Measurements from ENCODE around the gene NFATC4.
A peak's percentile ranks its signal among the peaks of the same experiment; 100 is the strongest.
"Not testable (repeated sequence)": the region's sequence is repeated elsewhere in the genome, so short reads cannot be mapped to it uniquely, and the experiment has no call there.

NFATC4 gene

DNA sequence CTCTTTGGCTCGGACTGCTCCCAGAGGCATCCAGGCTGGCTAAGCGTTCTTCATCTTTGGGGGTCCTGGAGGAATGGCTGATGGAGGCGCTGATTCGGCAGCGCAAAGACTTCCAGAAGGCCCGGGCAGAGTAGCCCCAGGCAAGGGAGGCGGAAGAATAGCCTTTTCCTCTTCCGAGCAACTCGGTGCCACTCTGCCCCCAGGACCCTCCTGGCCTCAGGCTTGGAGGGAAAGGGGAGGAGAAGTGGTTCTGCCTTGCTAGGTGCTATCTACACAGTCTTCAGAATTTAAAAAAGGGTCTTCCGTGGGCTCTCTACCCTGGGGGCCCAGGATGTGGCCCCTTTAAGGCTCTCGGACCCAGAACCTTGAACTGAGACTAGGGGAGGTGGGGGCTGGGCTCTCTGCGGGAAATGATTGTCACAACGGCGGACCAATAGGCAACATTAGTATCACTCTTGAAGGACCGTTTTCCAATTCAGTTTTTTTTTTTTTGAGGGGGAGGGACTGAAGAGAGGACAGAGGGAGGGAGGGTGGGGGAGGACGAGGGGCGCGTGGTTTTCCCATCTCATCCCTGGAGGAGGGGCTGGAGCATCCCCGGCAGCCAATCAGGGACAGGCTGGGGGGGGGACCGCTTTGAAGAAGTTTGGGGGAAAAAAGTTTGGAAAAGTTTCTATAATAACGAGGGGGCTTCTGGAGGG, at the start of gene NFATC4:
Gene NFATC4 (plus strand): TSS at position 671 of the 698 bp plus-strand sequence. CDS start 157 bp downstream, outside the sequence.
- no peak for DNase-seq (ENCODE audit: low read depth in 2 of 2)

DNA sequence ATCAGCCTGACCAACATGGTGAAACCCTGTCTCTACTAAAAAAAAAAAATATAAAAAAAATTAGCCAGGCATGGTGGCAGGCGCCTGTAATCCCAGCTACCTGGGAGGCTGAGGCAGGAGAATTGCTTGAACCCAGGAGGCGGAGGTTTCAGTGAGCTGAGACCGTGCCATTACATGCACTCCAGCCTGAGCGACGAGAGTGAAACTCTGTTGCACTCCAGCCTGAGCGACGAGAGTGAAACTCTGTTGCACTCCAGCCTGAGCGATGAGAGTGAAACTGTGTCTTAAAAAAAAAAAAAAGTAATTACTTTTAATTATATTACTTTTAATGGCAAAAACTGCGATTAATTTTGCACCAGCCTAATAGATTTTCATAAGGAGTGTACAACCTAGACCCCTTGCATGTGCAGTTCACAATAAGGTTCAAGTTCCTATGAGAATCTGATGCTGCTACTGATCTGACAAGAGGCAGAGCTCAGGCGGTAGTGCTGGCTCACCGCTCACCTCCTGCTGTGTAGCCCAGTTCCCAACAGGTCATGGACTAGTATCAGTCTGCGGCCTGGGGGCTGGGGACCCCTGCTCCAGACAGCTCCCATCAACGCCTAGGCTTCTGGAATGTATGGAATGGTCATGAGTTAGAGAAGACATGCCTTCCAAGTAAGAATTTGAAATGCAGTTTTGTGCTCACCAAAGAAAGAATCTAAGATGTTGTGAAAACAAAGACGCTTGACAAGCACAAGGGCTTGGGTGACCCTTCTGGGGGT, 46.6 kb upstream of the NFATC4 start:
- DNase-seq (ENCODE audit: low read depth in 2 of 2): no peak

DNA sequence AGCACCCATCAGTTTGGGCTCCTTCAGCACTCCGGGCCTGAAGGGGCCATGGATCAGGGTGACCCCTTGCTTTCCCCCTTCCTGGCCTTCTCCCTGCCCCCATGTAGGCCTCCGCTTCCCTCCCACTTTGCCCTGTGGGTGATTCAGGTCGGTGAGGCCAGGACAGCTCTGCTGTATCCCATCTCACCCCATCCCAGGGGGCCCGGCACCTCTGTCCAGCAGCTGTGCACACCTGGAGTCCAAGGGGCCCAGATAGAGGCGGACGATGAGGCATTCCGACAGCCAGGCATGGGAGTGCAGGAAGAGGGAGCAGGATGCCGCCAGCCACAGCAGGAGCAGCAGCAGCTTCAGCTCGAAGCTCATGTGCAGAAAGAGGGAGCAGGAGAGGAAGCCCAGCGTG, 45.3 kb upstream of the NFATC4 start:
- DNase-seq (ENCODE audit: low read depth in 2 of 2): no peak

DNA sequence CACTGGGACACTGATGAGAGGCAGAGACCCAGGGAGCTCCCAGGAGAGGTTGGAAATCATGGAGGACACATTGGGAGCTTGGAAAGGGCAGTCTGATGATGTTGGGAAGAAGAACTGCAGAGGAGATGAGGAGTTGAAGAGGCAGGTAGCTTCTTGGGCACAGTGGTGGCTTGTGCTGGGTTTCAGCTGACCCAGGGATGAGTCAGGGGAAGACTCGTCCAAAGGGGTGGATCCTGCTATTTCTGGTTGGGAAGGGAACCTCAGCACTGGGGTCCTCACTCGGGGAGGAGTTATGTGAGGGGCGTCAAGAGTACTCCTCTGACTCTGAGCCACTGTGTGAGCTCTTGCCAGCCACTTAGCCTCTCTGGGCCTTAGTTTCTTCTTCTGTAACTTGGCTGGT, 44.6 kb upstream of the NFATC4 start:
- no peak for DNase-seq (ENCODE audit: low read depth in 2 of 2)

DNA sequence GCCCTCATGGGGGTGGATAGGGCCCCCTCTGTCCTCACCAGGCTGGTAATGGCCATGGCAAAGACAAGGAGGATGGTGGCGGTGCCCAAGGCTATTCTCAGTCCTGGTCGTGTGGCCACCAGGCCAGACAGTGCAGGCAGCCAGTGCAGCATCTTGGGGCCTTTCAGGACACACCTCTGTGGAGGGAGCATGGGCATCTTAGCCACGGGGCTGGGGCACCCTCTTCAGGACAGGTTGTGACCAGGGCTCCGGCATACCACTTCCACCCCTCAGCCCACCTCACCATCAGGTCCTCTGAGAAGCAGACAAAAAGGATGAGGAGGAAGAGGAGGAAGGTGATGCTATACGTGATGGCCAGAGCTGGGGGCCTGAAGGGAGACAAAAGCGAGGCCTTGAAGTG, 44.0 kb upstream of the NFATC4 start:
- no peak for DNase-seq (ENCODE audit: low read depth in 2 of 2)

DNA sequence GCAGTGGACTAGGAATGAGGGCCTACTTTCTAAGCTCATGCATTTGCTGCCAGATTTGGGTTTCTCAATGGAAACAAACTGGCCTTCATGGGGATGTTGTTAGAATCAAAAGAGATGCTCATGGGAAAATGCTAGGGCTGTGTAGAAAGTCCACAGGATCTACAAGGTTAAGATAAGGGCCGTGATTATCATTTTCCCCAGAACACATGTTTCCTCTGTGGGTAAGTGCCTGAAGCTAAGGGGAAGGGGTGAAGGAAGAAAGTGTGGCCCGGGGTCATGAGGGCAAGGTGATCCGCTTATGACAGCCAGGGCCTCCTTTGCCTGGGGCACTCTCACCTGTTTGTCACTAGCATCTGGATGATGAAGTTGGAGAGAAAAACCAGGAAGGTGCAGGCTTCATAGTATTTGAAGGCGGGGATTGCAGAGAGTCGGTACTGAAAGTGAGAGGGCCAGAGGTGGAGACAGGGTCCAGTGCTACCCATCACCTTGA, 42.9 kb upstream of the NFATC4 start:
- DNase-seq (ENCODE audit: low read depth in 2 of 2): no peak

DNA sequence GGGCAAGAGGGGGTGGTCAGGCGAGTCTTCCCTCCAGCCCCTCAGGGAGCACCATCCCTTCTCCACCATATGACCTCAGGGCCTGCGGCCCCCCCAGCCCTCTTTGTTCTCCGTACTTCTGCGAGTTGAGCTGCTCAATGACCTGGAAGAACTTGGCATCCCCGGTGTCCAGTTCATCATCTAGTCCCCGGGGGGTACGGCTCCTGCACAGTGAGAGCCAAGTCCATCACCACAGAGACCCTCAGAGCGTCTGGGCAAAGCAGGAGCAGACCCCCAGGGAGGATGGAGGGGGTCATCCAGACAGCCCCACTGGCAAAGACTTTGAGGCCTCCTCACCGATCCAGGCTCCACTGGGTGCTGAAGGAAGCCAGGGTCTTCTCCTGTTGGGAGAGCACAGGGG, 42.0 kb upstream of the NFATC4 start:
- DNase-seq (ENCODE audit: low read depth in 2 of 2): no peak

DNA sequence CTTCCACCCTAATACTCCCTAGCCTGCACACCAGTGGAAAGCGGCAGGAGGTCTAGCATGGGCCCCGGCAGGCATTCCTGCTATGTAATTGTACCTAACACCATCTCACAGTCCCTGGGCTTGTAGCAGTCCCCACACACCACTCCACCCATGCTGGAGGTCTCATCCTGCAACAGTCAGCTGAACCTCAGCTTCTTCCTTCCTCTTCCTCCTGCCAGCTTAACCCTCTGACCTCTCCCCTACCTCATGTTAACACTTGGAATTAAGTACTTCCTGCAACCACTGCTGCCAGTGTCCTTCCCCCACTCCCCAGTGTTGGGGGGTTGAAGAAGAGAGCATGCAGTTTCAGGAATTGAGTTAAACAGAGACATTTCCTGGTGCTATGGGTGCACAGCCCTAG, 40.7 kb upstream of the NFATC4 start:
- no peak for DNase-seq (ENCODE audit: low read depth in 2 of 2)

DNA sequence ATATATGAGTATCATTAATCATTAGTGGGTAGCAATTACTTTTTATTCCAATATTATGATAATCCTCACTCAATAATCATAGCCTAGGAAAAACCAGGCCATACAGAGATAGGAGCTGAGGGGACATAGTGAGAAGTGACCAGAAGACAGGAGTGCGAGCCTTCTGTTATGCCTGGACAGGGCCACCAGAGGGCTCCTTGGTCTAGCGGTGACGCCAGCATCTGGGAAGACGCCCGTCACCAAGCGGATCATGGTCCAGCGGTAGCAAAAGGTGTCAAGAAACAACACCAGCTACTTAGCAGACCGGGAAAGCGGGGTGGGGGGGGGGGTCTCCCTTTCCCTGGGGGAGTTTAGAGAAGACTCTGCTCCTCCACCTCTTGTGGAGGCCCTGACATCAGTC, 40.1 kb upstream of the NFATC4 start:
- DNase-seq (ENCODE audit: low read depth in 2 of 2): not testable (repeated sequence)

DNA sequence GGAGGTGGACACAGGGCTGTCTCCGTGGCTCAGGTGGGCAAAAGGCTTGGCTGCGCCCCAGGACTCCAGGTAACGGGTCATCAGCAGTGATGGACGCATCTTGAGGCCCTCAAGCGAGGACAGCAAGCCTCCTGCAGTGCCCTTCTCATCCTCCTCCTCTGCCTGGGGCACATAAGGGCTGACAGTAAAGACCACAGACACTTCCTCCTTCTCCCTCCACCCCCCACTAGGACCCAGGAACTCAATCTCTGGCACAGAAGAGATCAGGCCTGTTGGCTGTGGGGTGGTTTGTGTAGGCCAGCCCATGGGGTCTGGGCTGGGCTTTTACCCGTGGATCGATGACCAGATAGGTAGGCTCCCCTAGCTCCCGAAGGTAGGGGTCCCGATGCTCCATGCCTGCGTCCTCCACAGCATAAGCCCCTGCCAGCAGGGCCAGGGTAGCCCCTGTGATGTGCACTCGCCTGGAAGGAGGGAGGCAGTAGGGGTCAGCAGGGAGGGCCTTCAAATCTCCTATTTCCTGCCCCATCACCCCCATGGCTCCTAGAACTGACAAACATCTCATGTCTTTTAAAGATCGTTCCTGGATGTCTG, 38.8 kb upstream of the NFATC4 start:
- DNase-seq (ENCODE audit: low read depth in 2 of 2): no peak

DNA sequence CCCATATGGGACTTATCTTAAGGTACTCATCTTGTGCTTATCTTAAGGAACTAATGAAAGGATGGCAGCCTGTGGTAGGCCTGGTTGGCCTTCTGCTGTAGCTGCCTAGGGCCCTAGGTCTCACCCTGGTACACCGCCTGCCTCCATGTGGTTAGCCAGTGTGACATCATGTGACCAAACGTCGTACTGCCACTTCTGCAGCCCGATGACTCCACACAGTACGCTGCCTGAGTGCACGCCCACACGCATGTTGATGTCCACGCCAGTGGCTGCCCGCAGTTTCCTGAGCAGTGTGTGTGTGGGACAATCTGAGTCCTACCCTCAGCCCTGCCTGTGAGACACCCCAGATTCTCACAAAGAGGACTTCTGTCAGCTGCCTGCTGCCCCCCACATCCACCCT, 38.2 kb upstream of the NFATC4 start:
- no peak for DNase-seq (ENCODE audit: low read depth in 2 of 2)

DNA sequence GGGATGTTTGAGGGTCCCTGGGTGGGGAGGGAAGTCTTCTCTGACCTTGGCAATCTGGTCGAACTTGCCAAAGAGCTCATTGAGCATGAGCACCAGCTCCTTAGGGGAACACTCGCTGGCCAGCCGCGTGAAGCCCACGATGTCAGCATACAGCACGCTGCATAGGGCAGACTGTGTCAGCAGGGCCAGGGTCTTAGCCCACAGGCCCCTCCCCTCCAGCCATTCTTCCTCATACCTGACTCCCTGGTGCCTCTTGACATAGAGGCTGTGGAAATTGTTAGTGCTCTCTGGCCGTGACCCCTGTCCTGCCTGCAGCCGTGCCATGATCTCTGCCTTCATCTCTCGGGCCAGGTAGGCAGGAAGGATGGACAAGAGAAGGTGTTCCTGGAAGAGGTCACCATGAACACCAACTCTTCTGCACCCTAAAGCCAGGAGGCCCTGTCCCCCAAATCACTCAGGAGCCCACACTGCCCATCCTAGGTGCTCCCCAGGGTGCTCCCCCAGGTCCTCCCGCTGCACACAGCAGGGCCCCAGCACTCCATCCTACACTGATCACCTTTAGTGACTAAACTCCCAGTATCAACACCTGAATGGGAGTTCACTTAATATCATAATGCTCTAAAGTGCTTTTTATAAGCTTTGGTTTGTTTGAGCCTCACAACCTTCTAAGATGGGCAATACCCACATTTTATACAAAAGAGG, 36.9 kb upstream of the NFATC4 start:
- no peak for DNase-seq (ENCODE audit: low read depth in 2 of 2)

DNA sequence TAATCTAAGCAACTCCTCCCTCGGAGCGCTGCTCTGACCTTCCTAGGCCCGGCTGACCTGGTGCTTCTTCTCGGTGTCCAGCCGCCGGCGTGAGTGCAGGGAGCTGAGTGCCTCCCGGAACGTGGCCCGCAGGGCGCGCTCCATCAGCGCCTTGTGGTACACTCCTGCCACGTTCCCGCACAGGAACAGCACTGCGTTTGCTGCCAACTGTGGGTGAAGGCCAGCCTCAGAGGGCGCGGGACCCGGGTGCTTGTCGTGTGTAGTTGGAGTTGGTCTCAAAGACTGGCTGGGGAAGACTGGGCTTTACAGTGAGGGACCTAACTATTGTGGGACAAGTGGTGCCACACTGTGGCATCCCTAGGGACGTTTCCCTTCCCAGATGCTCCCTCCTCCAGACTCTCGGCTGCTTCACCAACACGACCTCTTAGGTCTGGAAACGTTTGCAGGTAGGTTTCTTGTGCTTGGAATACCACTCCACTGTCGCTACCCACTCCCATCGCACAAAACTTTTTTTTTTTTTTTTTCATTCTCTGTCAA, 36.2 kb upstream of the NFATC4 start:
- no peak for DNase-seq (ENCODE audit: low read depth in 2 of 2)

DNA sequence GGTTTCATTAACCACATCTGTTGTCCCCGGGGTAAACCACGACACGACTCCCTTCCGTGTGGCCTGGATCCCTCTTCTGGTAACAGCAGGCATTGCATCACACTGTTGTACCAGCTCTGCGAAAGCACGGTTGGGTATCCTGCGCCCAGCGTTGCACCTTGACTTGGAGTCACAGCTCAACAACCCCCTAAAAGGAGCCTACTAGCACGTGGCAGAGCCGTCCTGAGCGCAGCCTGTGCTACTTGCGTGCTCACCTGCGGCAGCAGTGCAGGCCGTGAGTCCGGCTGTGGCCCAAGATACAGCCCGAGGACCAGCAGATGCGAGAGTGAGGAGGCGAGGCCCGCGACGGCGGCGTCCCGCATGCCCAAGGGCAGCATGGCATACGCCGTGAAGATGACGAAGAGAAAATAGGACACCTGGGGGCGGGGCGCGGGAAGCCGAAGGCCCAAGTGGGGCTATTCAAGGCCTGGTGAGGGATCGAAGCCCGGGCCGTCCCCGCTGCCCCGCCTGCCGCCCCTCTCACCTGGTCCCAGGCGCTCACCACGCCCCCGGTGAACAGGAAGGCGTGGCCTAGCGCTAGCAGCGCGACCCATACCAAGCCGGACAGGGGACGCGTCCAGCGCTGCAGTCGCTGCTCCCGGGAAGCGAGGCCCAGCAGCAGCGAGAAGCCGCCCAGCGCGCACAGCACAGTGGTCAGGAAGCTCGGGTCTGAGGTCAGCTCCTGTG, 35.6 kb upstream of the NFATC4 start:
- DNase-seq (ENCODE audit: low read depth in 2 of 2): peak; percentile 60 to 78

DNA sequence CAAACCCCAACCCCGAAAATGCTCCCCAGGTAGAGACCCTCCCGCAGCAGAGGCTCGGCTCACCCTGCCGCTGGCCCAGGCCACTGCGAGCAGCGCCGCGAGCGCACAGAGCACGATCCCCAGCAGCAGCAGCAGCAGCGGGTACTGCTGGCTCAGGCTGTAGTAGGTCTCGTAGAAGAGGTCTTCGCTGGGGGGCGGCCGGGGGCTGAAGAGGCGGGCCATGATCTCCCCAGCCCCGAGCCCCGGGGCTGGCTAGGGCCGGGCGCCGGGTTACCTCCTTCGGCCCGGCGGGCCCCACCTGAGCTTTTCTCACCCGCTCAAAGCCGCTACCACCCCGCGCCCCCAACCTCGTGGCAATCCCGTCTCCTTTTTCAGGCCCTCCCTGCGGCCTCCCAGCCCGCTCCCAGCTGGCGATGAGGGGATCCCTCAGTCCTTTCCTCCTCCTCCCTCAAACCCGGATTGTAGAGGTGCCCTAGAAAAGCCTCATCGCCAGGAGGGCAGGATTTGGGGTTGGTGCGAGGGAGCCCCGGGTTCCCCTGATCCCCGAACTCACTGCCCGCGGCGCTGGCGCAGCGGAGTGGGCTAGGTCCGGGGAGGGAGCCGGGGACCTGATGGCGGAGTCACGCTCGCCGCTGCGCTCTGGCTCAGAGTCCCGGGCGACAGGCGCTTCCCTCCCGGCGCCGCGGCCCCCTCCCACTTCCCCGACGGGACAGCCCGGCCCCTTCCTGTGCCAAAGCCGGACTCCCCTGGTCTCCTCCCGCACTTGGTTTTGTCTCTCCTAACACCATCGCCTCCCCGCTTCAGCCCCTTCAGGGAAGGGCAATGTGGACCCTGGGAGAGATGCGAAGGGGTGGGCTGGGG, 33.3 kb upstream of the NFATC4 start, which contains the start of gene ADCY4:
Gene ADCY4 (minus strand): TSS at position 641 of the 861 bp plus-strand sequence. CDS start 419 bp downstream, at position 222.
- peak in 1 of 2 donors; percentile 30 for DNase-seq (ENCODE audit: low read depth in 2 of 2)

DNA sequence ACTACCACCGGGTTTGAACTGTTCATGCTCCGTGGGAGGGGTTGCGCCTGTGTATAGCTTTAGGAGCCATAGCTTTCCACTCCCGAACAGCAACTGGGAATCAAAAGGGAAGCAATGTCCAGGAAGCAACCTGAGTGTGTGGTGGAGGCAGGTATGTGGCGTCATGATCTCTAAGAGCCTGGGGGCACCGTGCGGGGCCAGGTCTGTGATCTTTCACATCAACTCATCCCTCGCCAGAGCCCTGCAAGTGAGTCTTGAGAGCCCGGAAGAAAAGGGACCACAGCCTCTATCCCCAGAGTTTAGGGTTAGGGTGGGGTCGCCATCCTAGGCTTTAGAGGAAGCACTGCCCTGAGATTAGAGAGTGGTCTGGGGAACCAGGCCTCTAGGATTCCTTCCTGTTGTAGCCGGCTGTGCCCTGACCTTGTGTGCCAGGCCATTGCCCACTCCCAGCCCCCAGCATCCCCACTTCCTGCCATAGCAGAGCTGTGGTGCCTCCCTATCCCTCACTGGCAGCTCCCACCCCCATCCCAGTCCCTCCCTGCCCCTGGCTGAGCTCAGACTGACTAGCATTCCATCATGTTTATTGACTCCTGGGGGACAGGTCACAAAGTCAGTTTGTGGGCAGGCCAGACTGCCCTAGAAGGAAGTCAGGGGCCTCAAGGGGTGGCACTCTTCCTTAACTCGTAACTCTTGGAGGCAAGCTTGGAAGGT, 32.4 kb upstream of the NFATC4 start:
- no peak for DNase-seq (ENCODE audit: low read depth in 2 of 2)

DNA sequence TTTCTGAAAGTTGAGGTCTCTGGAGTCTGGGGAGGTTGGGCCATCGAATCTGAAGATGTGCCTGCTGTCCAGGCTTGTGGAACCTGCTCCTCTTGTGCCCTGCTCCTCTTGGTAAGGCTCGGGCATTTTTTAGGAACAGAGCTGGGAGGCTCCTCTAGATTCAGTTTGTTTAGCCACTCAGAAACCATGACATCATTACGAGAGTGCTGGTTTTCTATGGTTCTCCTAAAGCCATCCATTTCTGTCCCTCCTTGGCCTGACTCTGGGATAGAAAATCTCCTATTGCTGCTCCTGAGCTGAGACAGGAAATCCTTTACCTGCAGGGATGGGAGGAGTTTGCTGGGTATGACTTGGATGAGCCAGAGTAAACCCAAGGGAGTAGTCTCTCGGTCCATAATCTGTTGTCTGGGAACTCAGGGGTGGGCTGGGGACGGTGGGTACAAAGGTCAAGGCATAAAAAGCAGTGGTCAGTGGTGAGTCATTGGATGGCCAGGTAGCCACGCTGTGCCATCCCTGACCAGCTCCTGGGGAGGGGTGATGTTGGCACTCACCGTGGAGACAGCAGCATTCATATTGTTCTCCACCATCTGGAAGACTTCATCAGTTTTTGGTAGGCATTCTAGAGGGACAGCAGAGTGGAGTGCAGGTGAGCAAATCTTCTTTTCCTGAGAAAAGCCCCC, 30.7 kb upstream of the NFATC4 start:
- no peak for DNase-seq (ENCODE audit: low read depth in 2 of 2)

DNA sequence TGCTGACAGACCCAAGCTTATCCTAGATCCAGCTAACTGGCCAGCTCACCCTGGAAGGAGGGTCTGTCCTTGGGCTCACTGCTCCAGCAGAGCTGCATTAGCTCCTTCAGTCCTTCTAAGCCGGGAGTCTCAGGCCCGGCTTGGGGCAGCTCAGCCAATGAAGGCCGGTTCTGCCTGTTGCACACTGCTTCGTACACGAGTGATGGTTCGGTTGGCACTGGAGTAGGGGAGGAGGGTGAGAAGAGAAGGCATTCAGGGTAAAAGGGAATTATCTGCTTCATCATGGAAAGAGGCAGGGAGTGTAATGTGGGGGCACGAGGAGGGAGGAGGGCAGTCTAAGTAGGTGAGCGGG, 30.2 kb upstream of the NFATC4 start:
- DNase-seq (ENCODE audit: low read depth in 2 of 2): no peak

DNA sequence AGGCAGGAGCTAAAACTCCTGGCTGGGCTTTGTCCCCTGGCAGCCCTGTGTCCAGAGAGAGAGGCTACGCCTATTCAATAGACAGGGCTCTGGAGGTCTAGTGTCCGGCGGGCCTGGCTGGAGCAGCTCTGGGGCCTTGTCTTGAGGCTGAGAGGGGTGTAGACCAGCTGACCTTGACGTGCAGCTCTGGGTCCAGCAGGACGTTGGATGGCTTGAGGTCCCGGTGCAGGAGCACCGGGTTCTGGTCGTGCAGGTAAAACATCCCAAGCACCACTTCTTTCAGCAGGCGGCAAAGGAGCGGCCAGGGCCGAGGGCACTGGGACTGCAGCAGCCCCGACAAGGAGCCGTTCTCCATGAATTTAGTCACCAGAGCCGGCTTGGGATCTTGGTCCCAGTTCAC, 29.1 kb upstream of the NFATC4 start:
- DNase-seq (ENCODE audit: low read depth in 2 of 2): no peak

Measured in stimulated activated CD4-positive, alpha-beta T cell treated with anti-CD3 and anti-CD28 coated beads, Interleukin-1b, Interleukin-23, amount 100 ng/mL, for 4 hours (primary cell).